GM12801 (cell line): ENCODE measurements around the gene POP7.

Source experiments
- TF ChIP-seq, protein P1 (sequence below): IDR thresholded peaks from one replicate; pipeline ENCODE4 v1.5.1; 2011; ENCODE audit warnings: control low read depth; ENCODE audit not compliant: insufficient read length; ENCODE audit errors: extremely low read depth

POP7 gene

DNA sequence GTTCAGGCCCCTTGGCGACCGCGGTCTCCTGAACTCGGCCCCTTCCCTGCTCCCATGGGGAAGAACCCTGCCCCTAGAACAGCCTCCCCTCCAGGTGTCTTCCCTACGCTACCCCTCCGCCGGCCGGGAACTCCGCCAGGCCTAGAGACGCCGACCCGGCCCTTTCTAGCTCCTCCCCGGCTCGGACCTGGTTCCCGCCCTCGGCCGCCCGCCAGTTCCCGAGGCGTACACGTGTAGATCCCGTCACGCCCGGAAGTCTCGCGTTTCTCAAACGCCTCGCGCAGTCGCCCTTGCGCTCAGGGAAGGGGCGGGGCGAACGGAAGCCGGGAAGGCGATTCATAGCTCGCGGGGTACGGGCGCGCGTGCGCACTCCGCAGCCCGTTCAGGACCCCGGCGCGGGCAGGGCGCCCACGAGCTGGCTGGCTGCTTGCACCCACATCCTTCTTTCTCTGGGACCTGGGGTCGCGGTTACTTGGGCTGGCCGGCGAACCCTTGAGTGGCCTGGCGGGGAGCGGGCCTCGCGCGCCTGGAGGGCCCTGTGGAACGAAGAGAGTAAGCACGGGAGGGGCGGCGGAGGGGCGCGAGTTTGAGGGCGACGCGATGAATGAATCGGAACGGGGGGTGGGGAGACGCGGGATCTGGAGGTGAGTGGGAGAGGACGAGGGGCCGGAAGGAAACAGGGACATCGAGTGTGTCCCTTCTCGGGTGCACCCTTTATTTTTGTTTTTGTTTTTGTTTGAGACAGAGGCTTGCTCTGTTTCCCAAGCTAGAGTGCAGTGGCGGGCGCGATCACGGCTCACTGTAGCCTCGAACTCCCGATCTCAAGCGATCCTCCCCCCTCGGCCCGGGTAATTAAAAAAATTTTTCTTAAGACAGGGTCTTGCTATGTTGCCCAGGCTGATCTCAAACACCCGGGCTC lies at the start of gene POP7:
POP7 (plus strand) TSS at position 369 of the 919 bp plus-strand sequence. CDS start 710 bp downstream, outside the sequence.
- TF ChIP-seq, protein P1, sequence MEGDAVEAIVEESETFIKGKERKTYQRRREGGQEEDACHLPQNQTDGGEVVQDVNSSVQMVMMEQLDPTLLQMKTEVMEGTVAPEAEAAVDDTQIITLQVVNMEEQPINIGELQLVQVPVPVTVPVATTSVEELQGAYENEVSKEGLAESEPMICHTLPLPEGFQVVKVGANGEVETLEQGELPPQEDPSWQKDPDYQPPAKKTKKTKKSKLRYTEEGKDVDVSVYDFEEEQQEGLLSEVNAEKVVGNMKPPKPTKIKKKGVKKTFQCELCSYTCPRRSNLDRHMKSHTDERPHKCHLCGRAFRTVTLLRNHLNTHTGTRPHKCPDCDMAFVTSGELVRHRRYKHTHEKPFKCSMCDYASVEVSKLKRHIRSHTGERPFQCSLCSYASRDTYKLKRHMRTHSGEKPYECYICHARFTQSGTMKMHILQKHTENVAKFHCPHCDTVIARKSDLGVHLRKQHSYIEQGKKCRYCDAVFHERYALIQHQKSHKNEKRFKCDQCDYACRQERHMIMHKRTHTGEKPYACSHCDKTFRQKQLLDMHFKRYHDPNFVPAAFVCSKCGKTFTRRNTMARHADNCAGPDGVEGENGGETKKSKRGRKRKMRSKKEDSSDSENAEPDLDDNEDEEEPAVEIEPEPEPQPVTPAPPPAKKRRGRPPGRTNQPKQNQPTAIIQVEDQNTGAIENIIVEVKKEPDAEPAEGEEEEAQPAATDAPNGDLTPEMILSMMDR: no peak

DNA sequence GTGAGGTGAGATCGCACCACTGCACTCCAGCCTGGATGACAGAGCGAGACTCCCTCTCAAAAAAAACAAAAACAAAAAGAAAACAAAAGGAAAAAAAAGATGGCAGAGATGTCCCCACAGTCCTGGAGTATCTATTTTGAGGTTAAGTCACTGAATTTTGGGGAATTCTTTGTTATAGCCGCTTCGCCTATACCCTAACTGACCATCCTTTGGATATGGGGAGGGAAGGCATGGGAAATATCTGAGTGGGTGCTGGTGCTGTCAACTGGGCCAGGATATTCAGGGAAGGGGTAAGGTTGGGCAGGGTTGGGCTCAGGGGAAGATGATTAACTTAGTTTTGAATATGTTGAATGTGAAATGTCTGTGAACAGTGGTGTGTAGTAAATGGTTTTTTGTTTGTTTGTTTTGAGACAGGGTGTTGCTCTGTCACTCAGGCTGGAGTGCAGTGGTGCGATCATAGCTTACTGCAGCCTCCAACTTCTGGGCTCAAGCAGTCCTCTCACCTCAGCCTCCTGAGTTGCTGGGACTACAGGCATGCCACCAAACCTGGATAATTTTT lies 40.7 kb upstream of the POP7 start:
- TF ChIP-seq, protein P1: no peak

DNA sequence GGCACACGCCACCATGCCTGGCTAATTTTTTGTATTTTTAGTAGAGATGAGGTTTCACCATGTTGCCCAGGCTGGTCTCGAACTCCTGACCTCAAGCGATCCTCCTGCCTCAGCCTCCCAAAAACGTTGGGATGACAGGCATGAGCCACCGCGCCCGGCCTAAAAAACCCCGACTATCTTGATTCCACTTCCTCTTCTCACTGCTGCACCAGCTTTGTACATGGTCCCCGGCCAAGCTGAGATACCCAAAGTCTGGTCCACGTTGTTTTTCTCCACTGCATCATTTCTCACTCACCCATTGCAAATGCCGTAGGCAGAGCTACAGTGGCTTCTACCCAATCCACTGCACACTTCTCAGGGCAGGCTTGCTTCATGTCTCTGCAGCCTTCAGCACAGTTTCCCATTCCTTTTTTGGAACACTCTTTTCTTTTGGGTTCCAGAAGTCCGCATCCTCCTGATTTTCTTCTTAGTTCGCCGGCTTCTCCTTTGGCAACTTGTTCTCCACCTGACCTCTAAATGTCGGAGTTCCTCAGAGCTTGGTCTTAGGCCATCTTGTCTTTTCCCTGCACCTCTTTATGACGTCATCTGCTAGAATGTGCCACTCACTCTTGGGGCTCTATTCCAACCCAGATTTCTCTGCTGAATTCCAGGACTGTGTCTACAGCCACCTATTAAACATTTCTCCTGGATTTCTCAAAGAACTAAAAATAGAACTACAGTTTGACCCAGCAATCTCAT lies 38.4 kb upstream of the POP7 start:
- TF ChIP-seq, protein P1: no peak

DNA sequence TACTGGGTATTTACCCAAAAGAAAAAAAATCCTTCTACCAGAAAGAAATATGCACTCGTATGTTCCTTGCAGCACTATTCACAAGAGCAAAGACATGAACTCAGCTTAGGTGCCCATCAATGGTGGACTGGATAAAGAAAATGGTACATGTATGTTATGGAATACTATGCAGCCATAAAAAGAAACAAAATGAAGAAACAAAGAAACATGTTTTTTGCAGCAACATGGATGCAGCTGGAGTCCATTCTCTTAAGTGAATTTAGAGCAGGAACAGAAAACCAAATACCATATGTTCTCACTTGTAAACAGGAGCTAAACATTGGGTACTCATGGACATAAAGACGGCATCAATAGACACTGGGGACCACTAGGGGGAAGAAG lies 37.9 kb upstream of the POP7 start:
- TF ChIP-seq, protein P1: no peak

DNA sequence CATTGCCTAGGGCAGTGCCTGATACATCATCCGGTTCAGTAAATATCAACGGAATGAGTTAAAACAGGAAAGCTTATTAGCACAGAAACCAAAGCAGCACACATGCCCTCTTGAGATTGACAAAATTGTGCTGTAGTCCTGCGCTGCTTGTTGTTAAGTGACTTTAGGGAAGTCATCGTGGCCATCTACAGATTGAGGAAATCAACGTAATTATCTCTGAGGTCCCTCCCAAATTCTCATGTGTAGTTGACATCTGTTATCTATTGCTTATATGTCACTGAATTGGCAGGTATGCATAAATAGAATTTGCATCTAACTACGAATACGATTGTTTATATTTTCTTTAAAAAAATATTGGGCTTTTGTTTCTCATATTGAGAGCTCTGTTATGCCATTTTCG lies 35.8 kb upstream of the POP7 start:
- TF ChIP-seq, protein P1: no peak

DNA sequence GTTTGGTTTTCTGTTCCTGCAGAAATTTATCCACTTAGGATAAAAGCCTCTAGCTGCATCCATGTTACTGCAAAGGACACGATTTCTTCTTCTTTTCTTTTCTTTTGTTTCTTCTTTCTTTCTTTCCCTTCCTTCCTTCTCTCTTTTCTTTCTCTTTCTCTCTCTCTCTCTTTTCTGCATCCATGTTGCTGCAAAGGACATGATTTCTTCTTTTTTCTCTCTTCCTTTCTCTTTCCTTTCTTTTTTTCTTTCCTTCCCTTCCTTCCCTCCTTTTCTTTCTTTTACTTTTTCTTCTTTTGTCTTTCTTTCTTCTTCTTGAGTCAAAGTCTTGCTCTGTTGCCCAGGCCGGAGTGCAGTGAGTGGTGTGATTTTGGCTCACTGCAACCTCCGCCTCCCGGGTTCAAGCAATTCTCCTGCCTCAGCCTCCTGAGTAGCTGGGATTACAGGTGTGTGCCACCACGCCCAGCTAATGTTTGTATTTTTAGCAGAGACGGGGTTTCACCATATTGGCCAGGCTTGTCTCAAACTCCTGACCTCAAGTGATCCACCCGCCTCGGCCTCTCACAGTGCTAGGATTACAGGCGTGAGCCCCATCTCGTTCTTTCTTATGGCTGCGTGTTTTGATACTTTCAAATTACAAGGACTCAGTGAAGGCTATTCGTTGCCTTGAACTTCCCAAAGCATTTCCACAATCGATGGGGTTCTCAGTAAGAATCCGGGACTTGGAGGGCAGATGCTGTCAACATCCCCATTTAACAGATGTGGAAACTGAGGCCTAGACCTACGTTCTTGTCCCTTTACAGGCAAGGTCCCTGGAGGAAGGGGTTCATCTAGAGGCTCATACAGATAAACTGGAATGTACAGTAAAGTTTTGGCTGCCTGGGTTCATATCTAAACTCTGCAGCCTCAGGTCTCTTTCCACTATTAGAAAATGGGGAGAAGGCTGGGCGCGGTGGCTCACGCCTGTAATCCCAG lies 34.3 kb upstream of the POP7 start:
- TF ChIP-seq, protein P1: no peak
